Midbrain (tissue), 1 donor: ENCODE results near the gene SERPINE1.

ENCODE experiments used
- DNase-seq: peaks from one replicate; lab custom pipeline; 2025; lab: John Stamatoyannopoulos, UW

Gene SERPINE1

DNA sequence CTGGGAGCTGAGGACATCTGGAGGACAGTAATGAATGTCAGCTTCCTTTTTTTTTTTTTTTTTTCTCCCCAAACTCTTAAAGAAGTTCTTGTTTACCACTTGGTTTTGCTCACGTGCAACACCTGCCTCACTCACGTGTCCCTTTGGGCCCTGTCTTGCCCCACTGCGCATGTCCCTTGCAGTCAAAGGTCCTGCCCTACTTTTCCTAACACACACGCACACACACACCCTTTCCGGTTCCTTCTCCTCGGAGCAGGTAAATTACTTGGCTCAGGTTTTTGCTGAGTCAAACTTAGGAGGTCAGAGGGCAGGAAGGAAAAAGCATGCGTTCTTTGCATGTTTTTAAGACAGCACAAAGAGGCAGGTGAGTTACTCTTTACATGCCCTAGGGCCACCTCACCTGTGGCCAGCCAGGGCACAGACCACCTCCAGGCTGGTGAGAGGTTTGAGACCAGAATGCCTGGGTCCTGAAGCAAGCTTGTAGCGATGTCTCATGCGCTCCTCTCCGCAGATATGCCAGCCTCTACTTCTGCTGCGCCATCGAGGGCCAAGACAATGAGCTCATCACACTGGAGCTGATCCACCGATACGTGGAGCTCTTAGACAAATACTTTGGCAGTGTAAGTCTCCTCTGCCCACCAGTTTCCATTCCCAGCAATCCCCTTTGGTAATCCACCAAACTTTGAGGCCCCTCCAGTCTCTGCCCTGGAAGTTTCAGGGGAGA lies 30.1 kb downstream of the SERPINE1 start:
- no peak for DNase-seq

DNA sequence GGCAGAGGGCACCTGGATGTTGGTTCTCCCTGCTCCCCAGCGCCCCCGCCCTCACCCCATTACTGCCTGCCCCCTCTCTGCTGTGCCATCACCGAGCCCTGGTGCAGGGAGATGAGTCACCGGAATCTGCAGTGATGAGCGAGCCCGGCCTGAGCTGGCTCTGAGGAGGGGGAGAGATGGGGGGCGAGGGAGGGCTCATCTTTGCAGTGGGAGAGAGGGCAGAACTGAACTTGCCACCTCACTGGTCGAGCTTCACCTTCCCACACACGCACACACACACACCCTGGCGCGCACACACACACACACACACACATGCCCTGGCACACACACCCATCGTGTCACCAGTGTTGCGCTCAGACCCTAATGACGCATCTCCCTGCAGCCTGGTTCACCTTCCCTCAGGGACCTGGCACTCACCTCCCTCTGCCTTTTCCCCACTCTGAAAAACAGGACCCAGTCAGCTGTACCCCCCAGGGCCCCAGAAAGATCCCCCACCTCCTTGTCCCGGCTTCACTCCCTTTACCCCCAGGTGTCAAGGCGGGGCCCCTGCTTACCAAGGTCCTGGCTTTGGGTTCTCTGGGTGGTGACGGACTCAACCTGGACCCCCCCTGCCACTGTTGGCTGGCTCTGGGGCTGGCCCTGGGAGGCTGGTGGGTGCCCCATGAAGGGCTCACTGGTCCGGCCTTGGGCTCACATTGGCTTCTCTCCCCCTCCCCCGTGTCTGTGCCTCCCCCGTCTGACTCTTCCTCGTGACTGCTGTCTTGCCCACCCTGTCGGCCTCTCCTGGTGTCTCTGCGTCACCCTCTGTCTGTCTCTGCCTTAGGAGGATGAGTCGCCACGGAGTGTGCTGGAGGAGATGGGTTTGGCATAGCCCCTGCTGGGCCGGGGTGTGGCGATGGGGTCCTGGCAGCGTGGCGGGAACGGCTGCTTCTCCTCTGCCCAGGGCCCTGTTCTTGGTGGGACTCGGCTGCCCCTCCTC lies 33.1 kb downstream of the SERPINE1 start:
- no peak for DNase-seq

DNA sequence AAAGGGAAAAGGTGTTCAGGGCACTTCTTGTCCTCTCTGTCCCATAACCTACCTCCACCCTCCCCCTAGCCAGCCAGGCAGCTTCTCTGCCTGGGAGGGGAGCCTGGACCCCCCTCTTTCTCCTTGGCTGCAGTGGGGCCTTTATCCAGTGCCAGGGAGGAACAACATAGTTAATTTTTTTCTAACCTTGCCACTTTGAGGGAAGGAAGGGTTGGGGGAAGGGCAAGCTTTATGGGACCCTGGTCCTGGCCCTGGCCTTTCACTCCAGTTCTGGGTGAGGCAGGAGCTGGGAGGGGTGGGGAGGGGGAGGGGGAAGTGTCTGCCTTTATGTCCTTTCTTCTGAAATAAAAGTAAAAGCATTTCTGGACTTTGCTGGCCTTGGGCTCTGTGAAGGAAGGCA lies 34.0 kb downstream of the SERPINE1 start:
- no peak for DNase-seq

DNA sequence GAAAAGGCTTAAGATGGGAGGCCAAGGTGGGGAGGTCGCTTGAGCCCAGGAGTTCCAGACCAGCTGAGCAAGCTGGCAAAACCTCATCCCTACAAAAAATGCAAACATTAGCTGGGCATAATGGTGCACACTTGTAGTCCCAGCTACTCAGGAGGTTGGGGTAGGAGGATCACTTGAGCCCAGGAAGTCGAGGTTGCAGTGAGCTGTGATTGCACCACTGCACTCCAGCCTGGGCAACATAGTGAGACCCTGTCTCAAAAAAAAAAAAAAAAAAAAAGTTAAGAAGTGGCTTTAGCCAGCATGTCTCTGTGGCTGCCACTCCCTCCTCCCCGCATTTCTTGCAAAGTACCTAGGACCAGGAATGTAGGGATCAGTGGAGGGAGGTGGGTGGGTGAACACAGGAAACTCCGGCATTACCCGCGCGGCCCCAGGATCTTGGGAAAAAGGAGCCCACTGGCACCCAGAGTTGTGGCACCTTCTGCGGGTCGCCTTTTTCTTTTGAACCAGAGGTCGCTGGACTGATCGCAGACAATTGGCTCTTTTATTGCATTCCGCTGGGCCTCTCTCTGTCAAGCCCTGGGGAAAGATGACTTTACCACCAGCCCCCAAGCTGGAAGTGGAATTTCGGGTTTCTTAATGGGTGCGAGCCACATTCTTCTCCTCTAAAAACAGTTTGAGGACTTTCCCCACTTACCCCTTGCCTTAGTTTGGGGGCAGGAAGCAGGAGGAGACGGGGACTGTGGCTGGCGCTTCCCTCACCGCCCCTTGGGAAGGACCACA lies 35.0 kb downstream of the SERPINE1 start:
- DNase-seq = no peak

DNA sequence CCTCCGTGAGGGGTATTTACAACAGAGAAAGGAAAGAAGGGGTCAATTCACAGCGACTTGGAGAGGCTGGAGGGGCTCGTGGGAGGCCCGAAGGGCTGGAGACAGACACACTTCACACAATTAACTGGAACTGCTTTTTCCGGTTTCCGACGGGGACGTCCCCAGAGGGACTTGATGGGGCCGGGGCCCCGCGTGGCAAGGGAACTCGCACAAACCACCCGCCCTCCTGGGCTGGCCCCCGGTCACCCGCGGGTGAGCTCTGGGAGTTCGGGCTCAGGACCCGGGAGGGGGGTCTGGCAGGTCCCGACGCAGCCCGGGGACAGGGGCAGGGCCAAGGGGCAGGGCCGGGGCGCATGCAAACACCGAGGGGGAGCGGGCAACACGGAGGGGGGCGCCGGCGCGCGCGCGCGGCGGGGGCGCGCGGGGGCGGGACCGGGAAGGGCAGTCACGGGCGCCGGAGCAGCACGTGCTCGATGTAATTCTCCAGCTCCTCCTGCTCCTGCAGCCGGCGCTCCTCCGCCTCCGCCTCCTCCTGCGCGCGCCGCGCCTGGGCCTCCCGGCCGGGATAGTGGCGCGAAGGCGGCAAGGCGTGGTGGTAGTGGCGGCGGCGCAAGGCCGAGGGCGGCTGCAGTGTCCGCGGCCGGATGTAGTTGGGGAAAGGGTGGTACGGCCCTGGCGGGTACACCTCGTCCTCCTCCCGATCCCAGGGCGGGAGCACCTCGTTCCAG lies 35.8 kb downstream of the SERPINE1 start:
- DNase-seq = no peak

DNA sequence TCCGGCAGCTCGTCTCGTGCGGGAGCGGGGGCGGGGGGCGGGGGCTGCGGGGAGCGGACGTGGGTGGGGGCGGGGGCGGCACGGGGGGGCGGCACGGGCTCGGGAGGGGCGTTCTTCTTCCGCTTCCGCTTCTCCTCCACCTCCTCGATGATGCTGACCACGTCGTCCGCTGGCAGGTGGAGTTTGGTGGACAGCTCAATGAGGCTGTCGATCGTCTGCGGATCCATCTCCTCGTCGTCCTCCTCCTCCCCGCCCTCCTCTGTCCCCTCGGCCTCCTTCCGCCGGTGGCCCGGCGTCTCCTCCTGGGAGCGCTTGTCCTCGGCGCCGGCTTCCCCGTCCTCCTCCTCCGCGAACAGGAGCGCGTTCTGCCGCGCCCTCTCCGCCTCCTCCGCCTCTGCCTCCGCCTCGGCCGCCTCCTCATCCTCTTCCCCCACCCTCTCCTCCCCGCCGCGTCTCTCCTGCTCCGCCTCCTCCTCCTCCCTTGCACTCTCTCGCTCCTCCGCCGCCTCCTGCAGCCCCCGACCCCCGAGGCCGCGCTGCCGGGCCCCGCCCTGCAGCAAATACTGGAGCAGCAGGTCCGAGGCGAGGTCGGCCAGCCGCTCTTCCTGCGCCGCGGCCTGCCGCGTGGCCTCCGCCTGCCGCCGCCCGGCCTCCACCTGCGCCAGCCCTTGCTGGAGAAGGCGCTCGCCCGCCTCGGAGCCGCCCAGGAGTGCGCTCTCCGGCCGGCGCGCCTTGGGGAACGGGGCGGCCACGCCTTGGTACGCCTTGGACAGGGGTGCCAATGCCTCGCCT lies 36.6 kb downstream of the SERPINE1 start:
- no peak for DNase-seq

DNA sequence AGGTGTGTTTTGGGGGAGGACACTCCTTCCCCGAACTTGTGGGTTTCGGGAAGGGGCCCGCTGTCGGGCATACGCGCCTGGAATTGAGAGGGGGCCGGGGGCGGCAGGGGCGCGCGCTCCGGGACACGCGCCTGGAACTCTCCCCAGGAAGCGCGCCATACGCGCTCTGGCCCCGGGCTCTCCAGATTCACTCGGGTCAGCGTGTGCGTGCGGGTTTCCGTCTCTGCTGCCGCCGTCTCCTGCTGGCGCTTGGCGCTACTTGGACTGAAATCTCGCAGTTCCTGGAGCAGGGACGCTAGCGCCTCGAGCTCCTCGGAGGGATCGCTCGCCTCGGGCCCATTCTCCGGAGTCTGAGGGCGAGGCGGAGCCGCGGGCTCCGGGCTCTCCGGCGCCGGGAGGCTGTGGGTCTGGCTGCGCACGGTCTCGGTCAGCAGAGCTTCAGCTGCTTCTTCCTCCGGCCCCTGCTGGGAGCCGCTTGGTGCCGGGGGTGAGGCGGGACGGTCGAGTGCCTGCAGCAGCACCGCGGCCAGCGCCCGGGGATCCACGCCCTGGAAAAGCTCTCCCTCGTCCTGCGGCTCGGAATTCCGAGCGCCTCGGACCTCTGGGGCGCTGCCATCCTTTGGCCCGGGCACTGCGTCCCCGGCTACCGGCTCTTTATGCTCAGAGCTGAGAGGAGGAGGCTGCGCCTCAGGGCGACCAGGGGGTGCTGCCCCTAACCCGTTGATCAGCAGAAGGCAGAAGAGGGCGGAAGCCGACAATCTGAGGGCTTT lies 37.4 kb downstream of the SERPINE1 start:
- DNase-seq = no peak

DNA sequence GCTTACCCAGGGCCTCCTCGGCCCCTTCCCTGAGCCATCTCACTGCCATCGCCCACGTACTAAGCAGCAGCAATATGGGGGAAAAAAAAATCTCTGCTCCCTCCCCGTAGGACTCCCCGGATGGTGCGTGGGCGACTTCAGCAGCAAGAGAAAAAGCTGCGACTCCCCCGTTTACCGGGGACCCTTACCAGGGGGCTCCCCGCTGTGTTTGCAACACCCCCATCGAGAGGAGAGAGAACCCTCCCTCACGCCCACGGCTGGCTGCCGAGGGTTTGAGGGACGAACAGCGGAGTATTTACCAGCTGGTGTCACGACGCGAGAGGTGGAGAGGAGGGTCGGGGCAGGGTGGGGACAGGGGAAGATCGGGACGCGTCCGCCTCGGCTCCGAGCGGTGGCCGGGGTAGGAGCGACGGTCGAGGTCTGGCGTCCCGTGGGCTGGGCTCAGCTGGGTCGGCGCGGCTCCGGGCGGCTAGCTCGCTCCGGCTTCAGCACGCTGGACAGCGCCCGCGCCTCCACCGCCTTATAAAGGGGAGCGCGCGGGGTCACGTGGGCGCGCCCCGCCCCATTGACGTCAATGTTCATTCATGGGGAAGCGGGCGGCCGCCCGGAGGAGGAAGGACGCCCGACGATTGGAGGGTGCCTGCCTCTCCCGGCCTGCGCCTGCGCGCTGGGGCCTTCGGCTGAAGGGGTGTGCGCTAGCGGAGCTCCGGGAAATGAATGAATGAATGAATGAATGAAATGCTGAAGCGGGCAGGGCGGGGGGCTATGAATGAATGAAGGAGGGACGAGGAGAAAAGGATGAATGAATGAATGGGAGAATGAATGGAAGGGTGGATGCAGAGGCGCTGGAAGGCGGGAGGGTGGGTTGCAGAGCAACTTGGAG lies 38.4 kb downstream of the SERPINE1 start, which contains the start of gene VGF:
TSS of gene VGF (minus strand) at position 495 of the 883 bp plus-strand sequence. CDS start 726 bp downstream, outside the sequence.
- DNase-seq = peak; percentile 89

DNA sequence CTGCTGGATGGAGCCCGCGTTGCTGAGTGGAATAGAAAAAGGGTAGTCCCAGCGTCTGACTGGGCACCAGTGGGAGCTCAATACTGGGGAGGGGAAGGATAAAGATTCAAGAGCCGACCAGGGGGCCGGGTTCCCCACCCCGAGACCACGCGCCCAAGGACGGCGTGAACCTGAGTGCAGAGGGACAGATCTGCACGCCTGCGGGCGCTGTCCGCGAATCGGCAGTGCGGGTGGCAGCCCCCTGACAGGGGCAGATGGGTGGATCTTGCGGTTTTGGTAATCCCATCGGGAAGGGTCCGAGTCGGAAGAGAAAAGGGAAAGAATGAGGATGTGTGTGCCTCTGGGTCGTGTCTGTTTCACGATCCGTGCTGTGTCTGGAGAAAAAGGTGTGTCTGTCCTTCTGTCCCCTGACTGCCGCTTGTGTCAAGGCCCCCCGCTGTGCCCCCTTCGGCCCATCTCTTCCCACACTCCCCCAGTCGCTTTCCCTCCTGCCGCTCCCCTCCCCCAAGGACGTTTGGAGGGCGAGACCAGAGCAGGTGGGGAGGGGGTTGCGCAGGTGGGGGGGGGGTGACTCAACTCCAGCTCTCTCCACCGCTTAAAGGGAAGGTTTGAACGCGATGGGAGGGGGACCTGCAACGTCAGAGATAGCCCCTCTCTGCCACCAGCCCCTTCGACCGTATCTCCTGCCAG lies 39.2 kb downstream of the SERPINE1 start:
- no peak for DNase-seq

DNA sequence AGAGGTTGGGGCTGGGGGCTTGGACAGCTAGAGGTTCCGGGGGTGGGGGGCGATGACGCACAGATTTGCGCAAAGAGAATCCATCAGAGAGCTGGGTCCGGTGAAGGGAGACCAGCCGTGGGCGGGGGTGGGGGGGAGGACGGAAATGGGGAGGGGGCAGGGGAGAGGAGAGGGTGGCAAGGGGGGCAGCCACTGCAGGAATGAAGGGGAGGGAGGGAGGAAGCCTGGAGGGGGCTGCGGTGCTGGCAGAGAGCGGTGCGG lies 39.7 kb downstream of the SERPINE1 start:
- no peak for DNase-seq

DNA sequence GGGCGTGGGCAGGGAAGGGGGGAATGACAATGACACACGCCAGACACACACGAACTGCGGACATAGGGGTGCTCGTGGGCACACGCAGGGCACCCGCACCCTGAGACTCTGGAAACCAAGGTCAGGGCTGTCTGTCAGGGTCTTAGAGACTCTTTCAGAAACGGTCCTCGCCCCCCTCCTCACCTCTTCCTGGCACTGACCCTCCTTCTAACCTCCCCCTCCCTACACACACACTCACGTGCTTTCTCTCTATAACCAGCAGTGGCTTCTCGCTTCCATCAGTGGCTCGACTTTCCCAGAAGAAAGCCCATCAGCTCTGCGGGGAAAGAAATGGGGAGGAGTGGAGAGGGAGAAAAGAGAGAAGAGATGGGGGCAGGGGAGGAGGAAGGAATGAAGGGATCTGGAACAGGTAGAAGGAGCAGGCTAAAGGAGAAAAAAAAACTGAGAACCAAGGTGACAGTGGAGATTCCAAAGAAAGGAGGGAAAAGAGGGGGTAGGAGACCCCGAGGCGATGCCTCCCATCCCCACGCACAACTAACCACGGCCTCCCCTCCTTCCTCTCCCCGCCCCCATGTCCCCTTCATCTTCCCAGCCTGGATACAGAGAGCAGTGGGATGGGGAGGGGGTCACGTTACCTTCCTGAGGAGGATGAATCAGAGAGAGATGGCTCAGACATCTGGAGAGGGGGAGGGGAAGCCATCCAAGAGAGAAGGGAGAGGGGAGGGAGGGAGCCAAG lies 40.2 kb downstream of the SERPINE1 start:
- no peak for DNase-seq

DNA sequence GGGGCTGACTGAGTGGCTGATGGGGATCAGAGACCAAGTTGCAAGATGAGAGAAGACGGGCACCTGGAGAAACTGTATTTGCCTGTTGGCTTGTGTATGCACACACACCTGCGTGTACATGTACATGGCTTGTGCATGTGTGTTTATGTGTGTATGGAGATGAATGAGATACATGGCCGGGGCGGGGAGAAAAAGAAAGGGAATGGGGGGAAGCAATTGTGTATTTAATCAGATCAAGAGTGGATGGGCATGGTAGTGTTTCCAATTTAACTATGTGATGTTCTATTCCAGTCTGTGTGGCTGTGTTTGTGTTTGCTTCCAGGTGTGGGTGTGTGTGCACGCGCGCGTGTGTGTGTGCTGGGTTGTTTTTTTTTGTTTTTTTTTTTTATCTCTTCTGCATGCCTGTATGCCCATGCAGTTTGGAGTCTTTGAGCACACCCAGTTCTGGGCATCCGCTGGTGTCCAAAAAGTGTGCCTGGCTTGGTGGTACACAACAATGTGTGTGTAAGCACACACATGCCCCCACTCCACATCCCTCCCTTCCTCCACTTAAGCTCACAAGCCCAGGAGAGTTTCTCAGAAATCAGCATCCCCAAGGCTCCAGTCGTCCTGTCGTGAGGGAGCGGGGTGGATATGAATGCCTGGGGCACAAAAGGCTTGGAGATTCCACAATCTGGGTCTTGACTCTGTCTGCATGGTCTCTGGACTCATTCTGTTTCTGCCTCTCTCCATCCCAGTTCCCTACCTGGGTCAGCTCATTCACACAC lies 40.9 kb downstream of the SERPINE1 start:
- no peak for DNase-seq

DNA sequence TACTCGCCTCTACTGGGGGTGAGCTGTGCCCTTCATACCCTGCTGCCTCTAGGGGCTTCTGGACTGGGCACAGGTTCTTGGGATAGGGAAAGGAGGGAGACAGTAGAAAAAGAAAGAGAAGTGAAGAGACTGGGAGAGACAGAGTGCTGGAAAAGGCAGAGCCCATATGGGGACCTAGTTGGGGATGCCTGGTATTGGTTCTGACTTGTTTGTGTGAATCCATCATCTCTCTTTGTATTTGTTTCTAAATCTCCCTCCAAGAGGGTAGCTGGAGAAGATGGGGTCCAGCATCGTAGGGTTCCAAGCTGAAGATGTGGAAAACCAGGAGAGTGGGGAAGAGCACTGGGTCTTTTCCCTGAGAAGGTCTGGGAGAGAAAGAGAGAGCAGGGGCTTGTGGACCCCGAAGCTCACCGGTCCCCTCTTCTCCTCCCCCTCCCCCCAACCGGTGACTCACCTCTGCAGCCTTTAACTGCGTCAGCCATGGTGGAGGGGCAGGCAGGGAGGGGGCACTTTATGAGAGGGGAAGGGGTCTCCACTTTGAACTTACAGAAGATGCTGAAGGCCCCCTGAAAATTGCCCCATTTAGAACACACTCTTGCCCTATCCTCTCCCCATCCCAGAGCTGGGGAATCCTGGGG lies 41.6 kb downstream of the SERPINE1 start:
- DNase-seq = no peak

DNA sequence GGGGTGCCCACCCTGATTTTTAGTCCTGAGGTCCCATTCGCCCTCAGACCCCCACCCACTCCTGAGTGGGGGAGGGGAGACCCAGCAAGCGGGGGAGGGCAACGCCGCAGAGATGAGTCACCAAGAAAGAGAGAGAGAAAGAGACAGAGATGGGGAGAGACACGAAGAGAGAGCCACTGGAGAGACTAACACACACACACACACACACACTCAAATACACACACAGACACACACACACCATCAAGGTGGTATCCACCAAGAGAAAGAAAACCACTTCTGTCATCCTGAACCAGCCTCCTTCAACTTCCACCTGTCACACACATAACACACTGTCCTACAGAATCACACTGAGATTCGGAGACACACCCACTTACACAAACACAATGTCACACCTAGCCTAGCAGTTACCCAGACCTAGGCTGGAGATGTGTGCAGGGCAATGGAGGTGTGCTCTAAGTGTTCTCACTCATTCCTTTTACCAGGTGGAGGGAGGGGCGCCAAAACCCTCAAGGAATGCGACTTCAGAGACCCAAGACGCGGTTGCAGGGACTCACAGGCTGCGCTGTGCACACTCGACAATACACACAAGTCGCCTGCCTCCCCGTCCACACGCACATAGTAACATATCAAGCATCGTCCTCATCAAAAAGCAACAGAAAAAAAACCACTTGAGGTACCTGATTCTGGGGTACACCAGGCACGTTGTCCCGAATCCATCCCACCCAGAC lies 42.4 kb downstream of the SERPINE1 start:
- DNase-seq = no peak

DNA sequence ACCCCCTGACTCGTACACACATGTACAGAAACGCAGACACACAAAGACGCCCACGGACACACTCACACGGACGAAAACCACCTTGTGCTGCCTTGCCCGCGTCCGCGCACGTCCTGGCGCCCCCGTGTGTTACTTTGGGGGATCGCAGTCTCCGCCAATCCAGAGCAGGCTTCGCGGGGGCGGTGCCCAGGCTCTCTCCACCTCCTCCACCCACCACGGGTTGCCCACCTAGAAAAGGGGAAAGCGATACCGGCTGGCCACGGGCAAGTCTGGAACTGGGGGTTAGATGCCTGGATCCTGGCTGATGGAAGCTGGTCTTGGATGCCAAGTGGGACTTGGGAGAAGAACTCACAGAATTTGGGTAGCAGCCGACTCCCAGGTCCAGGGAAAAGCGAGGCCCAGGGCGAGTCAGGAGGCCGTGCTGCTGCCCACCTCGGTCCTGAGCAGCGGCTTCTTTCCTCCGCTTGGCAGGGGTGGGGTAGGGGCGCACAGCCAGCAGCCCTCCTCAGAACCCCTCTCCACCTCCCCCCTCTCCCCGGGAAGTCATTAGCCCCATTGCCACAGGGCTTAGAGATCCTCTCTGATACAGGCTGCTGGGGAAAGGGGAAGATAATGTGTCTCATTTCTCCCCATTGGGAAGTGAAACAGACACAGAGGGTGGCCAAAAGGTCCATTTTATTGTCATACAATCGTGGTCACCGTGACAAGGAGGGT lies 43.1 kb downstream of the SERPINE1 start:
- DNase-seq = peak; percentile 43
